ENCODE results near the gene RASAL2.
A peak's percentile ranks its signal among the peaks of the same experiment; 100 is the strongest.

The RASAL2 gene

DNA sequence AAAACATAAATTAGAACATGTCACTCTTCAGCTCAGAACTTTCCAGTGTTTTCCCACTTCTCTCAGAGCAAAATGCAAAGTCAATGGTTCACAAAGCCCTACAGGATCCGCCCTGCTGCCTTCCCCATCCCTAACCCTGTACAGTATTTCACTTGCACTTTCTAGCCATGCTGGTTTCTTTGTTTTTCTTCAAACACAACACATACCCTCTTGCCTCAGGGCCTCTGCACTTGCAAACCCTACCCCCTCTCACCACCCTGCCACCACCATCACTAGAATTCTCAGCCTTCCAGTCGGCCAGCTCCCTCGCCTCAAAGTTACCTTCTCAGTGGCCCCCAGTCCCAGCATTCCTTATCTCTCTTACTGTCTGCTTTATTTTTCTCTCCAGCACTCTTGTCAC is 436.6 kb downstream of the RASAL2 start:
- Histone ChIP-seq H2AFZ (ENCODE audit: low read length) (no peak overlapping the region), H3K36me3 (ENCODE audit: insufficient read depth, low read length) (no peaks in the 10 kb centered on the region), H3K4me3 (ENCODE audit: low read length, poor library complexity, severe bottlenecking) (no peak overlapping the region), H3K9me2 (replicated peaks; ENCODE audit: low read depth, low read length) (no peaks in the 10 kb centered on the region), H3K4me2 (ENCODE audit: low read depth, low read length, poor library complexity, severe bottlenecking) (no peak overlapping the region), H3K4me1 (ENCODE audit: insufficient read depth, low read length, poor library complexity, severe bottlenecking) (no peaks in the 10 kb centered on the region), H4K20me1 (ENCODE audit: insufficient read depth, low read length, poor library complexity, severe bottlenecking) (no peaks in the 10 kb centered on the region), H3K9me3 (ENCODE audit: insufficient read depth, low read depth, low read length) (no peaks in the 10 kb centered on the region), H3F3A (ENCODE audit: low read depth) (no peaks in the 10 kb centered on the region), H3K27me3 (ENCODE audit: insufficient read depth, low read length, poor library complexity, severe bottlenecking) (no peaks in the 10 kb centered on the region), H3K79me2 (ENCODE audit: insufficient read depth, low read length) (no peaks in the 10 kb centered on the region), H3K9ac (ENCODE audit: low read depth, low read length, poor library complexity, severe bottlenecking) (no peak overlapping the region)
- no peak for TF ChIP-seq EZH2phosphoT487 (IDR thresholded peaks at IDR 0.05; ENCODE audit: borderline replicate concordance)
- TF ChIP-seq, protein P1, sequence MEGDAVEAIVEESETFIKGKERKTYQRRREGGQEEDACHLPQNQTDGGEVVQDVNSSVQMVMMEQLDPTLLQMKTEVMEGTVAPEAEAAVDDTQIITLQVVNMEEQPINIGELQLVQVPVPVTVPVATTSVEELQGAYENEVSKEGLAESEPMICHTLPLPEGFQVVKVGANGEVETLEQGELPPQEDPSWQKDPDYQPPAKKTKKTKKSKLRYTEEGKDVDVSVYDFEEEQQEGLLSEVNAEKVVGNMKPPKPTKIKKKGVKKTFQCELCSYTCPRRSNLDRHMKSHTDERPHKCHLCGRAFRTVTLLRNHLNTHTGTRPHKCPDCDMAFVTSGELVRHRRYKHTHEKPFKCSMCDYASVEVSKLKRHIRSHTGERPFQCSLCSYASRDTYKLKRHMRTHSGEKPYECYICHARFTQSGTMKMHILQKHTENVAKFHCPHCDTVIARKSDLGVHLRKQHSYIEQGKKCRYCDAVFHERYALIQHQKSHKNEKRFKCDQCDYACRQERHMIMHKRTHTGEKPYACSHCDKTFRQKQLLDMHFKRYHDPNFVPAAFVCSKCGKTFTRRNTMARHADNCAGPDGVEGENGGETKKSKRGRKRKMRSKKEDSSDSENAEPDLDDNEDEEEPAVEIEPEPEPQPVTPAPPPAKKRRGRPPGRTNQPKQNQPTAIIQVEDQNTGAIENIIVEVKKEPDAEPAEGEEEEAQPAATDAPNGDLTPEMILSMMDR (conservative IDR thresholded peaks at IDR 0.05; ENCODE audit: low read length) = no peak

DNA sequence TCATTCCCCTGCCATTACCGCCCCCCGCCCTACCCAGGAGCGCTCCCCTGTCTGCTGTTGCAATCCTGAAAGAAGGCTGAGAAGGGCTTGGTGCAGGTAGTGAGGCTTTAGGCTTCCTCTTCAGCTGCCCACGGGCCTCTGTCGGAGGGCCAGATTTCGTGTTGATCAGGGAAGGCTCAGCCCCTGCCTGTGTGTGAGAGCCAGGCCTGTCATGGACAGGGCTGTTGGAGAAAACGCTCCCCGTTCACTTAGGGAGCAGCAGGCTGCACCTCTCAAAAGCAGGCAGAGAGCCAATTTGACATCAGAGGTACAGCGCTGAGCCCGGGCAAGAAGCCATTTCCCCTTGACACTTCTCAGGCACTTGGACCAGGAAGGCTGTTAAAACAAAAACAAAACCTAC is 438.0 kb downstream of the RASAL2 start:
- Histone ChIP-seq H3F3A (ENCODE audit: low read depth) (no peaks in the 10 kb centered on the region), H3K36me3 (ENCODE audit: insufficient read depth, low read length) (no peaks in the 10 kb centered on the region), H3K4me3 (ENCODE audit: low read length, poor library complexity, severe bottlenecking) (no peak overlapping the region), H3K9me3 (ENCODE audit: insufficient read depth, low read depth, low read length) (no peaks in the 10 kb centered on the region), H2AFZ (ENCODE audit: low read length) (peak overlapping the region; percentile 96), H3K79me2 (ENCODE audit: insufficient read depth, low read length) (no peaks in the 10 kb centered on the region), H4K20me1 (ENCODE audit: insufficient read depth, low read length, poor library complexity, severe bottlenecking) (no peaks in the 10 kb centered on the region), H3K9me2 (replicated peaks; ENCODE audit: low read depth, low read length) (no peaks in the 10 kb centered on the region), H3K4me1 (ENCODE audit: insufficient read depth, low read length, poor library complexity, severe bottlenecking) (no peaks in the 10 kb centered on the region), H3K27me3 (ENCODE audit: insufficient read depth, low read length, poor library complexity, severe bottlenecking) (no peaks in the 10 kb centered on the region), H3K9ac (ENCODE audit: low read depth, low read length, poor library complexity, severe bottlenecking) (no peak overlapping the region), H3K4me2 (ENCODE audit: low read depth, low read length, poor library complexity, severe bottlenecking) (peak overlapping the region; percentile 30)
- no peak for TF ChIP-seq EZH2phosphoT487 (IDR thresholded peaks at IDR 0.05; ENCODE audit: borderline replicate concordance)
- TF ChIP-seq, protein P1 (conservative IDR thresholded peaks at IDR 0.05; ENCODE audit: low read length) = no peak

DNA sequence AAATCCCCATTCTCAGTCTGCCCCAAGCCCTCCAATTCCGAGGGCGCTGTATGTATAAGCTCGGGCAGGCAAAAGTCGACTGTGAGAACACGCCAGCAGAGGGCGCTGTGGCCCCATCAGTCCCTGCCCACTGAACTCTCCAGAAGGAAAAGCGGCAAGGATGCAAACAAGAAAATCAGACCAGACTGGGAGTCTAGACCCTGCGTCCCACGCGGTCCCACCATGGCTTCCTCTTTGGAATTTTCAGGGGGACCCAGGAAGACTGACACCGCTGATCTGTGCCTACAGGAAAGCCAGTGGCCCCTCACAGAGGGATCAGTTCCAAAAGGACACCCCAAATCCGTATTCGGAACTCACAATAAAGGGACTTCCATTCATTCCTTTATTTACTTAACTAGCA is 438.5 kb downstream of the RASAL2 start:
- Histone ChIP-seq H3K4me3 (ENCODE audit: low read length, poor library complexity, severe bottlenecking) (no peak overlapping the region), H3K9ac (ENCODE audit: low read depth, low read length, poor library complexity, severe bottlenecking) (no peak overlapping the region), H3K4me2 (ENCODE audit: low read depth, low read length, poor library complexity, severe bottlenecking) (peak overlapping the region; percentile 30), H3K79me2 (ENCODE audit: insufficient read depth, low read length) (no peaks in the 10 kb centered on the region), H3K27me3 (ENCODE audit: insufficient read depth, low read length, poor library complexity, severe bottlenecking) (no peaks in the 10 kb centered on the region), H3K9me3 (ENCODE audit: insufficient read depth, low read depth, low read length) (no peaks in the 10 kb centered on the region), H3F3A (ENCODE audit: low read depth) (no peaks in the 10 kb centered on the region), H4K20me1 (ENCODE audit: insufficient read depth, low read length, poor library complexity, severe bottlenecking) (no peaks in the 10 kb centered on the region), H3K36me3 (ENCODE audit: insufficient read depth, low read length) (no peaks in the 10 kb centered on the region), H3K9me2 (replicated peaks; ENCODE audit: low read depth, low read length) (no peaks in the 10 kb centered on the region), H3K4me1 (ENCODE audit: insufficient read depth, low read length, poor library complexity, severe bottlenecking) (no peaks in the 10 kb centered on the region), H2AFZ (ENCODE audit: low read length) (peak overlapping the region; percentile 96)
- TF ChIP-seq, protein P1 (conservative IDR thresholded peaks at IDR 0.05; ENCODE audit: low read length) = peak; percentile 93
- TF ChIP-seq EZH2phosphoT487 (IDR thresholded peaks at IDR 0.05; ENCODE audit: borderline replicate concordance) = no peak

Measured in Loucy (cell line).